Retina (tissue), 1 donor: ENCODE results near the gene HDAC3.
A peak's percentile ranks its signal among the peaks of the same experiment; 100 is the strongest.

Experiments
- DNase-seq: peaks from one replicate; pipeline ENCODE4 v3.0.0-alpha.2; 2016

HDAC3 gene

GRCh38 chr5:141636413-141637122 is at the start of gene HDAC3, which contains the start of gene RELL2:
Gene HDAC3, minus strand, starts transcription at chr5:141636849. Its CDS starts 59 bp downstream, at chr5:141636790.
Gene RELL2, plus strand, starts transcription at chr5:141636997. Its CDS starts 1,229 bp downstream, at chr5:141638226.
- DNase-seq: peak; percentile 97

- DNase-seq: no peak
Observed at GRCh38 chr5:141685591-141685990, 48.9 kb upstream of the HDAC3 start.

- no peak for DNase-seq
Observed at GRCh38 chr5:141683596-141684141, 47.0 kb upstream of the HDAC3 start.

GRCh38 chr5:141681695-141682641 is 45.3 kb upstream of the HDAC3 start, which contains the start of gene ARAP3:
Gene ARAP3, minus strand, starts transcription at chr5:141682230. Its CDS starts 1,744 bp downstream, at chr5:141680486.
- peak; percentile 65 for DNase-seq

- no peak for DNase-seq
Observed at GRCh38 chr5:141681295-141681694, 44.6 kb upstream of the HDAC3 start.

- DNase-seq: peak; percentile 52
Observed at GRCh38 chr5:141680751-141681201, 44.1 kb upstream of the HDAC3 start.

GRCh38 chr5:141680178-141680577 is 43.5 kb upstream of the HDAC3 start:
- no peak for DNase-seq

GRCh38 chr5:141677415-141677814 is 40.8 kb upstream of the HDAC3 start:
- DNase-seq: no peak

GRCh38 chr5:141675672-141676071 is 39.0 kb upstream of the HDAC3 start:
- DNase-seq: no peak

- no peak for DNase-seq
Observed at GRCh38 chr5:141674747-141675146, 38.1 kb upstream of the HDAC3 start.

GRCh38 chr5:141672841-141673813 is 36.5 kb upstream of the HDAC3 start:
- peak; percentile 60 for DNase-seq

GRCh38 chr5:141672071-141672840 is 35.6 kb upstream of the HDAC3 start:
- DNase-seq: no peak

GRCh38 chr5:141669520-141669919 is 32.9 kb upstream of the HDAC3 start:
- no peak for DNase-seq

- no peak for DNase-seq
Observed at GRCh38 chr5:141668601-141669265, 32.1 kb upstream of the HDAC3 start.

GRCh38 chr5:141665995-141666940 is 29.6 kb upstream of the HDAC3 start:
- no peak for DNase-seq

GRCh38 chr5:141664733-141665461 is 28.2 kb upstream of the HDAC3 start:
- DNase-seq: peak; percentile 87

GRCh38 chr5:141663506-141663905 is 26.9 kb upstream of the HDAC3 start:
- no peak for DNase-seq

GRCh38 chr5:141662028-141662427 is 25.4 kb upstream of the HDAC3 start:
- no peak for DNase-seq
